Caco-2 (cell line): Measurements from ENCODE around the gene HNMT. TPM values are rescaled to one million over a fixed set of nuclear protein-coding genes. Genes with fewer than 3 reads are reported as not detected.

Experiments used
- BruUV-seq: library from RNA; stranded (reverse); fragments of 400-500 nt; replicated peaks from 2 replicates; lab custom pipeline; 2021; lab: Mats Ljungman, UMichigan
- CTCF ChIA-PET: fragments of 300-600 bp; sonication (Branson Sonifier 250); formaldehyde crosslinking; loops from one replicate; lab custom pipeline; 2022; ENCODE audit warnings: antibody characterized with exemption; lab: Charles Lee
- POLR2A ChIA-PET: fragments of 300-600 bp; sonication (Branson Sonifier 250); formaldehyde crosslinking; loops from one replicate; lab custom pipeline; 2022; ENCODE audit warnings: antibody characterized with exemption; lab: Charles Lee
- DNase-seq, 2 experiments: peaks; one replicate each; pipeline versions ENCODE4 v3.0.0 to v3.0.0-alpha.2; 2020 to 2022
- H3K27me3 ChIP-seq: replicated peaks from 2 replicates; pipeline ENCODE4 v1.6.0; 2011; ENCODE audit warnings: low read length; ENCODE audit not compliant: control insufficient read depth, insufficient read depth
- H3K36me3 ChIP-seq: 2 replicates; pipeline ENCODE4 v1.5.1; 2011; ENCODE audit warnings: low read length; ENCODE audit not compliant: control insufficient read depth, insufficient read depth
- H3K4me1 ChIP-seq: fragments of 250-450 bp; sonication (Bioruptor Pico); 2 replicates; pipeline ENCODE4 v1.5.1; 2020; ENCODE audit warnings: mild to moderate bottlenecking
- H3K4me3 ChIP-seq: 2 replicates; pipeline ENCODE4 v1.5.1; 2011; ENCODE audit warnings: low read depth, mild to moderate bottlenecking, control low read depth, low read length
- H3K9me3 ChIP-seq: fragments of 250-450 bp; sonication (Bioruptor Pico); 2 replicates; pipeline ENCODE4 v1.5.1; 2020; ENCODE audit warnings: mild to moderate bottlenecking, moderate library complexity
- H3K27ac Mint-ChIP-seq: one replicate; pipeline ENCODE4 v1.8.0; 2022; ENCODE audit warnings: mixed read lengths; ENCODE audit not compliant: unreplicated experiment
- H3K27me3 Mint-ChIP-seq: one replicate; pipeline ENCODE4 v1.8.0; 2022; ENCODE audit warnings: mixed read lengths; ENCODE audit not compliant: insufficient read depth, unreplicated experiment
- H3K36me3 Mint-ChIP-seq: one replicate; pipeline ENCODE4 v1.8.0; 2022; ENCODE audit warnings: mild to moderate bottlenecking, mixed read lengths; ENCODE audit not compliant: insufficient read depth, unreplicated experiment
- H3K4me1 Mint-ChIP-seq: one replicate; pipeline ENCODE4 v1.8.0; 2022; ENCODE audit warnings: low read depth, mixed read lengths; ENCODE audit not compliant: unreplicated experiment
- H3K4me3 Mint-ChIP-seq: one replicate; pipeline ENCODE4 v1.8.0; 2022; ENCODE audit warnings: mild to moderate bottlenecking, moderate library complexity, mixed read lengths; ENCODE audit not compliant: unreplicated experiment
- H3K9me3 Mint-ChIP-seq: one replicate; pipeline ENCODE4 v1.8.0; 2022; ENCODE audit warnings: mixed read lengths; ENCODE audit not compliant: unreplicated experiment
- intact Hi-C: fragments of 100-400 bp; cut with micrococcal nuclease; formaldehyde crosslinking; loops from one replicate; pipeline ENCODE4 v1.10.0; 2022; ENCODE audit not compliant: unreplicated experiment
- total RNA-seq: library from RNA; stranded (reverse); gene quantifications from 2 replicates; pipeline ENCODE4 v1.2.3, GENCODE V29; 2022
- TF ChIP-seq, protein P1 (sequence below), 2 experiments: fragments of 200-600 bp in 1 of 2; IDR thresholded peaks; 1 replicate in 1 of 2; 2 replicates in 1 of 2; pipeline versions ENCODE4 v1.5.1 to v1.8.0; 2011 to 2022; ENCODE audit warnings: antibody characterized with exemption in 1 of 2, control low read depth in 1 of 2, inconsistent platforms in 1 of 2, low read depth in 1 of 2, low read length in 1 of 2, mild to moderate bottlenecking in 1 of 2, moderate library complexity in 1 of 2; ENCODE audit not compliant: insufficient read depth in 1 of 2, severe bottlenecking in 1 of 2, unreplicated experiment in 1 of 2

HNMT gene
- total RNA-seq, 1 experiment from 2014 or later: 42.8 TPM

DNA sequence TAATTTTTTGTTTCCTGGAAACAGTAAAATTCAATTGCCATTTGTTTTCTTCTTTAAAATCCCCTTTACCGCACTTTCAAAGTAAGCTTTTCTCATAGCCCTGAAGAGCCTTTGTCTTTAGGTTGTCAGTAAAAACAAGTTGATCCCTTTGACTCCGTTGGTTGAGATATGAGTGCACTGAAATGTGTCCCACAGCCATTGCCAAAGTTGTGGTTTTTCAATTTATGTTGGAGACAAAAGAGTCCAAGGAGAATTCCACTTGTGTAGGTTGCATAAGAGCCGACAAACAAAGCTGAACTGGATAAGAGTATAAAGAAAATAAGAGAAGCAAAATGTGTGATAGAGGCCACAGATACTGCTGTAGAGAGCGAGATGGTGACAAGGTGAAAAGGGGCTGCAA, 26.1 kb upstream of the HNMT start:
- Mint-ChIP-seq H3K27ac (no peak overlapping the region), H3K4me1 (peaks cover 28% of the 10 kb centered on the region), H3K4me3 (no peak overlapping the region), H3K27me3 (no peaks in the 10 kb centered on the region), H3K36me3 (no peaks in the 10 kb centered on the region), H3K9me3 (peaks cover 9% of the 10 kb centered on the region)
- CTCF ChIA-PET: no interaction called here
- POLR2A ChIA-PET: no interaction called here
- DNase-seq: no peak
- Histone ChIP-seq H3K4me1 (peaks cover 26% of the 10 kb centered on the region), H3K27me3 (no peaks in the 10 kb centered on the region), H3K36me3 (no peaks in the 10 kb centered on the region), H3K4me3 (no peak overlapping the region), H3K9me3 (peaks cover 3% of the 10 kb centered on the region; the same call in 1 of the 2 replicates)
- intact Hi-C loops: no loop called here
- TF ChIP-seq, protein P1, sequence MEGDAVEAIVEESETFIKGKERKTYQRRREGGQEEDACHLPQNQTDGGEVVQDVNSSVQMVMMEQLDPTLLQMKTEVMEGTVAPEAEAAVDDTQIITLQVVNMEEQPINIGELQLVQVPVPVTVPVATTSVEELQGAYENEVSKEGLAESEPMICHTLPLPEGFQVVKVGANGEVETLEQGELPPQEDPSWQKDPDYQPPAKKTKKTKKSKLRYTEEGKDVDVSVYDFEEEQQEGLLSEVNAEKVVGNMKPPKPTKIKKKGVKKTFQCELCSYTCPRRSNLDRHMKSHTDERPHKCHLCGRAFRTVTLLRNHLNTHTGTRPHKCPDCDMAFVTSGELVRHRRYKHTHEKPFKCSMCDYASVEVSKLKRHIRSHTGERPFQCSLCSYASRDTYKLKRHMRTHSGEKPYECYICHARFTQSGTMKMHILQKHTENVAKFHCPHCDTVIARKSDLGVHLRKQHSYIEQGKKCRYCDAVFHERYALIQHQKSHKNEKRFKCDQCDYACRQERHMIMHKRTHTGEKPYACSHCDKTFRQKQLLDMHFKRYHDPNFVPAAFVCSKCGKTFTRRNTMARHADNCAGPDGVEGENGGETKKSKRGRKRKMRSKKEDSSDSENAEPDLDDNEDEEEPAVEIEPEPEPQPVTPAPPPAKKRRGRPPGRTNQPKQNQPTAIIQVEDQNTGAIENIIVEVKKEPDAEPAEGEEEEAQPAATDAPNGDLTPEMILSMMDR (IDR thresholded peaks at IDR 0.05; ENCODE audit: insufficient read depth in 1 of 2, low read depth in 1 of 2, low read length in 1 of 2, severe bottlenecking in 1 of 2, unreplicated experiment in 1 of 2): no peak
- BruUV-seq: no TSS peak

DNA sequence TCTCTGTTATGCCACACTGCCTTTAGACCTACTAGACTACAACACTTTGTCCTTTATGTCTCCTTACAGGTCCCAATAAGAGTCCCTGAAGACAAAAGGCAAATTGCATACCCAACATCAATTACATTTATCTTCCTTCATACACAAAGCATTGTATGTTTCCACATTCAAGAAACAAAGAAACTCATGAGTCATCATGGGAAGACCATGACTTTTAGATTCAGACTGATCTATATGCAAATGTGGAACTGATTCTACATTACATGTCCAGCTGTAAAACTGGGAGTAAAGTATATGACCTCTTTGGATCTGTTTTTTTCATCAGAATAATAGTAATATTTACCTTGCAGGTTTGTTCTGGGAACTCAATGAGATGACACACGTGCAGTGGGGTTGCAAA, 25.2 kb upstream of the HNMT start:
- H3K27me3 ChIP-seq: no peaks in the 10 kb centered on the region
- H3K9me3 Mint-ChIP-seq: peaks cover 9% of the 10 kb centered on the region
- H3K27ac Mint-ChIP-seq: no peak overlapping the region
- no TSS peak for BruUV-seq
- H3K4me3 ChIP-seq: no peak overlapping the region
- CTCF ChIA-PET: interaction anchor here (0.6 kb wide), 1 partner anchor 11 kb away, joined by 4 read pairs; no protein-coding TSS in a partner anchor
- no peaks in the 10 kb centered on the region for H3K36me3 ChIP-seq
- no peaks in the 10 kb centered on the region for H3K36me3 Mint-ChIP-seq
- peaks cover 33% of the 10 kb centered on the region for H3K4me1 Mint-ChIP-seq
- DNase-seq: no peak
- POLR2A ChIA-PET: no interaction called here
- peaks cover 3% of the 10 kb centered on the region; the same call in 1 of the 2 replicates for H3K9me3 ChIP-seq
- no peaks in the 10 kb centered on the region for H3K27me3 Mint-ChIP-seq
- intact Hi-C loops: no loop called here
- TF ChIP-seq, protein P1 (IDR thresholded peaks at IDR 0.05; ENCODE audit: insufficient read depth in 1 of 2, low read depth in 1 of 2, low read length in 1 of 2, severe bottlenecking in 1 of 2, unreplicated experiment in 1 of 2): no peak
- H3K4me1 ChIP-seq: peaks cover 27% of the 10 kb centered on the region
- no peak overlapping the region for H3K4me3 Mint-ChIP-seq

DNA sequence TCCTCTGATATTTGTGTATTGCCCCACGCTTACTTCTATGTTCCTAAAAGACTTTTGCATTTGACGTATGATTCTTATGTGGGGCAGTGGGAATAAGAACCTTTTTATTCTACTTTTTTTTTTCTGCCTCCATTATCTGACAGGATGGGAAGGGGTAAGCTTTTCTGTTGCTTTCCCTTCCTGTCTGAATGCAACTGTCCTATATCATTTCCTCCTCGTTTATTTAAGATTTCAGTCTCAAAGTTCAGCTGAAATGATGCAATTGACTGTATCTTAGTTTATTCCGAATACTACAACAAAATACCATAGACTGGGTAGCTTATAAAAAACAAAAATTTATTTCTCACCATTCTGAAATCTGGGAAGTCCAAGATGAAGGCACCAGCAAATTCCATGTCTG, 24.1 kb upstream of the HNMT start:
- no TSS peak for BruUV-seq
- peaks cover under 1% of the 10 kb centered on the region; the same call in 1 of the 2 replicates for H3K9me3 ChIP-seq
- ChIA-PET POLR2A (no interaction called here), CTCF (no interaction called here)
- Mint-ChIP-seq H3K4me3 (no peak overlapping the region), H3K27me3 (no peaks in the 10 kb centered on the region), H3K27ac (no peak overlapping the region), H3K4me1 (peaks cover 40% of the 10 kb centered on the region), H3K36me3 (no peaks in the 10 kb centered on the region), H3K9me3 (peaks cover 5% of the 10 kb centered on the region)
- TF ChIP-seq, protein P1 (IDR thresholded peaks at IDR 0.05; ENCODE audit: insufficient read depth in 1 of 2, low read depth in 1 of 2, low read length in 1 of 2, severe bottlenecking in 1 of 2, unreplicated experiment in 1 of 2): no peak
- intact Hi-C loops: loop anchor here (10.0 kb wide), 1 partner anchor 335 kb away; no protein-coding TSS in a partner anchor
- no peaks in the 10 kb centered on the region for H3K27me3 ChIP-seq
- no peaks in the 10 kb centered on the region for H3K36me3 ChIP-seq
- DNase-seq: no peak
- H3K4me1 ChIP-seq: peaks cover 27% of the 10 kb centered on the region
- no peak overlapping the region for H3K4me3 ChIP-seq
